Activated CD8-positive, alpha-beta memory T cell treated with anti-CD3 and anti-CD28 coated beads, Interleukin-2, amount 10 ng/mL, durations not matched to agents 7 days and 5 days (primary cell): ENCODE data around the gene DPYSL4. TPM values are rescaled to one million over a fixed set of nuclear protein-coding genes. Genes with fewer than 3 reads are reported as not detected.

ENCODE experiments used
- ATAC-seq: fragments of 150-1000 bp; cut with Tn5 transposase; one replicate; pipeline ENCODE4 v1.10.0; 2021; ENCODE audit warnings: moderate library complexity
- CTCF ChIA-PET: fragments of 350-600 bp; sonication (Branson Sonifier 250); formaldehyde crosslinking; loops from one replicate; lab custom pipeline; 2021; ENCODE audit warnings: antibody characterized with exemption; lab: Charles Lee
- DNase-seq: peaks from one replicate; pipeline ENCODE4 v3.0.0-alpha.2; 2020
- H3K27ac Mint-ChIP-seq: one replicate; pipeline ENCODE4 v1.8.0; 2021; ENCODE audit warnings: mild to moderate bottlenecking, mixed read lengths
- H3K27me3 Mint-ChIP-seq: one replicate; pipeline ENCODE4 v1.8.0; 2021; ENCODE audit warnings: mixed read lengths
- H3K36me3 Mint-ChIP-seq: one replicate; pipeline ENCODE4 v1.8.0; 2021; ENCODE audit warnings: mild to moderate bottlenecking, mixed read lengths
- H3K4me1 Mint-ChIP-seq: one replicate; pipeline ENCODE4 v1.8.0; 2021; ENCODE audit warnings: mixed read lengths
- H3K4me3 Mint-ChIP-seq: one replicate; pipeline ENCODE4 v1.8.0; 2021; ENCODE audit warnings: mild to moderate bottlenecking, moderate library complexity, mixed read lengths
- H3K9me3 Mint-ChIP-seq: one replicate; pipeline ENCODE4 v1.8.0; 2022; ENCODE audit warnings: low read depth, mixed read lengths
- total RNA-seq, 2 experiments: library from RNA; stranded (reverse); gene quantifications; one replicate each; pipeline ENCODE4 v1.2.3, GENCODE V29; 2021

DPYSL4 gene
- total RNA-seq, 2 experiments from 2014 or later: 1.5 to 2.6 TPM

GRCh38 chr10:132193907-132194552 lies 7.3 kb downstream of the DPYSL4 start:
- Mint-ChIP-seq H3K4me3 (no peak overlapping the region), H3K27ac (no peak overlapping the region), H3K27me3 (peaks cover 7% of the 10 kb centered on the region), H3K36me3 (no peaks in the 10 kb centered on the region), H3K4me1 (peaks cover 1% of the 10 kb centered on the region), H3K9me3 (no peaks in the 10 kb centered on the region)
- CTCF ChIA-PET: no interaction called here
- DNase-seq (peak; percentile 51), ATAC-seq (peak; percentile 61)

DNA sequence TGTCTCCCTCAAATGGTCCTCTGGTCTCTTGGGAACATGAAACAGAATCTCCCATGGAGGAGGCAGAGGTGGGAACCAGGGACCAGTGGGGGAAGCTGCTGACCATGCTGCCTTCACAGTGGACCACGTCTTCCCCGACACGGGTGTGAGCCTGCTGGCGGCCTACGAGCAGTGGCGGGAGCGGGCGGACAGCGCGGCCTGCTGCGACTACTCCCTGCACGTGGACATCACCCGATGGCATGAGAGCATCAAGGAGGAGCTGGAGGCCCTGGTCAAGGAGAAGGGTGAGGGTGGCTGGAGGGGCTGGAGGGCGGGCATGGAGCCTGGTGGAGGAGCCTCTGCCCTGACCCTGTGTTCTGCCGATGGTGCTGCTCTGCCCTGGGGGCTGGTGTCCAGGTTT lies 8.0 kb downstream of the DPYSL4 start:
- DNase-seq (no peak), ATAC-seq (no peak)
- H3K4me3 Mint-ChIP-seq: no peak overlapping the region
- H3K27ac Mint-ChIP-seq: no peak overlapping the region
- no peaks in the 10 kb centered on the region for H3K36me3 Mint-ChIP-seq
- H3K27me3 Mint-ChIP-seq: peaks cover under 1% of the 10 kb centered on the region
- H3K9me3 Mint-ChIP-seq: no peaks in the 10 kb centered on the region
- peaks cover 2% of the 10 kb centered on the region for H3K4me1 Mint-ChIP-seq
- CTCF ChIA-PET: no interaction called here

GRCh38 chr10:132195366-132196075 lies 8.8 kb downstream of the DPYSL4 start:
- no peak for DNase-seq
- peaks cover 2% of the 10 kb centered on the region for H3K4me1 Mint-ChIP-seq
- CTCF ChIA-PET: no interaction called here
- ATAC-seq: no peak
- H3K27ac Mint-ChIP-seq: no peak overlapping the region
- no peaks in the 10 kb centered on the region for H3K36me3 Mint-ChIP-seq
- no peaks in the 10 kb centered on the region for H3K9me3 Mint-ChIP-seq
- H3K27me3 Mint-ChIP-seq: no peaks in the 10 kb centered on the region
- H3K4me3 Mint-ChIP-seq: no peak overlapping the region

DNA sequence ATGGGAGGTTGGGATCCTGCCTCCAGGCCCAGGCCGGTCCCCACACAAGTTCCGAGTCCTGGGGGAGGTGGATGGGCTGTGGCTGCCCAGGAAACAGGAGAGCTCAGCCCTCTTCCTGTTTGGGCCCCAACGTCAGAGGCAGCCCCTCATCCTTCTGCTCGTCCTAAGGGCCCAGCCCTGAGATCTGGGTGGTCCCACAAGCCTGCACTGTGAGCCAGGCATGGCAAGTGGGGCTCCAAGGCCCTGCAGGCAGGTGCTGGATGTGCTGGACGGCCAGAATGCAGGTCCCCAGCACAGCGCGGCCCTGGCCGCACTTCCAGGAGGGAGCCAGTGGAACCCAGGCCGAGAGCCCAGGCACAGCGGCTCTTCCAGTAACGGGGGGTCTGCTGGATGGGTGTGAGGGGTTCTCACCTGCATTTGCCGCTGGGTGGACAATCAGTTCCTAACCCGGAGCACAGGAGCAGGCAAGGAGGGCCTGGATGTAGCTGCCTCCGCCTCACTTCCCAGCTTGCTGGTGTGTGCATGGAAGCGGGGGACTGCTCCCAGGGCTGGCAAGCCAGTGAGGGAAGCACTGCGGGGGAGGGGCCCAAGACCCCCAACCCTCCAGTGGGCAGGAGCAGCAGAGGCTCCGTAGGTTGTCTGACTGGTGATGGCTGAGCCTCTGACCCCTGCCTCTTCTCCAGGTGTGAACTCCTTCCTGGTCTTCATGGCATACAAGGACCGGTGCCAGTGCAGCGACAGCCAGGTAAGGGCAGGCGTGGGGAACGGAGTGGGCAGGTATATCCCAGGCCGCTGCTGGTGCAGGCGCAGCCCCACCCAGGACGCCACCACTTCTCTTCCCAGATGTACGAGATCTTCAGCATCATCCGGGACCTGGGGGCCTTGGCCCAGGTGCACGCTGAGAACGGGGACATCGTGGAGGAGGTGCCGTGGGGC lies 9.7 kb downstream of the DPYSL4 start:
- Mint-ChIP-seq H3K4me3 (no peak overlapping the region), H3K27me3 (no peaks in the 10 kb centered on the region), H3K9me3 (no peaks in the 10 kb centered on the region), H3K27ac (no peak overlapping the region), H3K4me1 (peaks cover 2% of the 10 kb centered on the region), H3K36me3 (no peaks in the 10 kb centered on the region)
- CTCF ChIA-PET: no interaction called here
- ATAC-seq (no peak), DNase-seq (no peak)

DNA sequence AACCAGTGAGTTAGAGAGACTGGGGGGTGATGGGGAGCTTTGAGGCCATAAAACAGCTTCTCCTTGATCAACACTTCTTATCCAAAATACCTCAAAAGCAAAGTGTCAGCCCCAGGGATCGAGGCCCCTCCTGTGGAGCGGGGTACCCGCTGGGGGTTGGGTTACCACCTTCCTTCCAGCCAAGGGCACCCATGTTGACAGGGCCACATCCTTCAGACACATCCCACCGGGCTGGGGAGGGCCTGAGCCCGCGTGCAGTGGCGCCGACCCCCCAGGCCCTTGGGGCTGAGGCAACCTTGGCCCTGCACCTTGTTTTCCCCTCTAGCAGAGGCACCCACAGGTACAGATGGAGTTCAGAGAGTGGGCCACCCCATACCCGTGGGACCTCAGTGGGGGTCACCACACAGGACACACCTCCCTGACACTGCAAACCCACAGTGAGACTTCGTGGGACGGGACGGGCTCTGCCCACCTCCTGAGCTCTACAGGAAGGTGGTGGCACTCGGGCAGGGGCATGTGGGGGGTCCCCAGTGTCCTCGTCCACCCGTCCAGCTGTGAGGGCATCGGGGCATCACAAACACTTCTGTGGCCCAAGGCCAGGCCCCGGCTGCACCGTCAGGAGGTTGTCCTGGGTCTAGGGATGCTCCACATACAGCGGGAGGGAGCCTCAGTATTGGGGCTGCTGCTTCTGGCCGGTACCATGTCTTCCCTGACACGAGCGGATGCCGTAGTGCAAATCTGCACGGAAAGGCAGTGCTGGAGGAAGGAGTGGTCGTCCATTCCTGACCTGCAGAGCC lies 10.7 kb downstream of the DPYSL4 start:
- H3K9me3 Mint-ChIP-seq: no peaks in the 10 kb centered on the region
- no peak overlapping the region for H3K27ac Mint-ChIP-seq
- no peaks in the 10 kb centered on the region for H3K27me3 Mint-ChIP-seq
- H3K4me3 Mint-ChIP-seq: no peak overlapping the region
- ATAC-seq: no peak
- H3K4me1 Mint-ChIP-seq: peaks cover 2% of the 10 kb centered on the region
- H3K36me3 Mint-ChIP-seq: no peaks in the 10 kb centered on the region
- DNase-seq: no peak
- CTCF ChIA-PET: no interaction called here

DNA sequence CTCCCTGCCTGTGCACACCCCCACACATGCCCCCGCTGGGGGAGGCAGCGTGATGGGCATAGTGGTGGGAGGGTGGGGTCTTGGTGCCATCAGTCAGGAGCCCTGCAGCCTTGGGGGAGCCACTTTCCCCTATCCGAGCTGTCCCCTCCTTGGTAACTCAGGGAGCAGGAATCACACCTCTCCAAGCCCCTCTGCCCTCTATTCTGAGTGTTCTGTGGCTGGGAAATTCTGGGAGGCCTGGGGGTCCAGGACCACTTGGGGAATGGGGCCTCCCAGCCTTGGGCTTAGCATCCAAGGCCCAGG lies 11.3 kb downstream of the DPYSL4 start:
- DNase-seq (no peak), ATAC-seq (no peak)
- Mint-ChIP-seq H3K4me3 (no peak overlapping the region), H3K4me1 (peaks cover 2% of the 10 kb centered on the region), H3K9me3 (no peaks in the 10 kb centered on the region), H3K36me3 (no peaks in the 10 kb centered on the region), H3K27ac (no peak overlapping the region), H3K27me3 (no peaks in the 10 kb centered on the region)
- CTCF ChIA-PET: no interaction called here

- no peaks in the 10 kb centered on the region for H3K36me3 Mint-ChIP-seq
- DNase-seq: no peak
- CTCF ChIA-PET: no interaction called here
- no peak overlapping the region for H3K4me3 Mint-ChIP-seq
- ATAC-seq: no peak
- no peaks in the 10 kb centered on the region for H3K9me3 Mint-ChIP-seq
- H3K27ac Mint-ChIP-seq: no peak overlapping the region
- H3K27me3 Mint-ChIP-seq: no peaks in the 10 kb centered on the region
- H3K4me1 Mint-ChIP-seq: peaks cover 2% of the 10 kb centered on the region
Observed at GRCh38 chr10:132198381-132199181, 11.8 kb downstream of the DPYSL4 start.

GRCh38 chr10:132199268-132199853 lies 12.6 kb downstream of the DPYSL4 start:
- H3K27me3 Mint-ChIP-seq: no peaks in the 10 kb centered on the region
- DNase-seq (no peak), ATAC-seq (no peak)
- no peaks in the 10 kb centered on the region for H3K36me3 Mint-ChIP-seq
- H3K27ac Mint-ChIP-seq: no peak overlapping the region
- no peak overlapping the region for H3K4me3 Mint-ChIP-seq
- H3K9me3 Mint-ChIP-seq: no peaks in the 10 kb centered on the region
- CTCF ChIA-PET: no interaction called here
- peaks cover 2% of the 10 kb centered on the region for H3K4me1 Mint-ChIP-seq

DNA sequence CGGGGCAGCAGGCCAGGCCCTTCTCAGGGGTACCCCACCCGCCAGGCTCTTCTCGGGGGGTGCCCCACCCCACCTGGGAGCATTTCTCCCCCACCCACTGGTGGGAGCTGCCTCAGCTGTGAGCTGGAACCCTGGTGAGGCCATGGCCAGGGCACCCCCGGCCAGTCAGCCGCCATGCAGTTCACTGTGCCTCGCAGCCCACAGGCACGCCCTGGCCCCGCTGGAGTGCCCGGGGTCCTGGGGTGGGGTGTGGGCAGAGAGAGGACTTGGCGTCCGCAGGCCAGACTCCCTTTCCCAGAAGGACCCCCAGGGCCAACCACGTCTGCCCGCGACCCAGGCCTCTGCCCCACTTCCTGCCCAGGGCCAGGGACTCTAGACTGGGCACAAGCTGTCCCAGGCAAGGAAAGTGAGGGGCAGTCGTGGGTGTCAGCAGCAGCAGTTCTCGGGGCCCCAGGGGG lies 13.1 kb downstream of the DPYSL4 start:
- H3K4me1 Mint-ChIP-seq: peaks cover 2% of the 10 kb centered on the region
- CTCF ChIA-PET: no interaction called here
- no peak overlapping the region for H3K27ac Mint-ChIP-seq

DNA sequence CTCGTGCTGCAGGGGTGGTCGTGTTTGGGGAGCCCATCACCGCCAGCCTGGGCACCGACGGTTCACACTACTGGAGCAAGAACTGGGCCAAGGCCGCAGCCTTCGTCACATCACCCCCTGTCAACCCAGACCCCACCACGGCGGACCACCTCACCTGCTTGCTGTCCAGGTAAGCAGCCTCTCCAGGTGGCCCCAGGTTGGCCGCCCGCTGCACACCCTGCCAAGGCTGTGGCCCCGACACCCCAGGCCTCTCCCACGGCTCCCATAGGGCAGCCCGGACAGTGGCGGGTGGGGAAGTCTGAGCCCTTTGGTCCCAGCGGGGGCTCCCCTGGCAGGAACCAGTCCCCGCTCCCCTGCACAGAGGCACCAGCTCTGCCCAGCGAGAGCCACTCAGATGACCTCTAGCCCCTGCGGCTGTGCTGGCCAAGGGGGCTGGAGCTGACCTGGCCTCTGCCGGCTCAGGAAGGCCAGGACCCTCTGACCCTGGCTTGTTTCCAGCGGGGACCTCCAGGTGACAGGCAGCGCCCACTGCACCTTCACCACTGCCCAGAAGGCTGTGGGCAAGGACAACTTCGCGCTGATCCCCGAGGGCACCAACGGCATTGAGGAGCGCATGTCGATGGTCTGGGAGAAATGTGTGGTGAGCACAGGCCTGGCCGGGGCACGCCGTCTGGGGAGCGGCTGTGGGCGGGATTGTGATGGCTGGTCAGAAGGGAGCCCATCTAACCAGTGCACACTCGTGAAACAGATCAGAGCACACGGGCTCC lies 13.8 kb downstream of the DPYSL4 start:
- no peak overlapping the region for H3K27ac Mint-ChIP-seq
- no peak for ATAC-seq
- CTCF ChIA-PET: no interaction called here
- no peaks in the 10 kb centered on the region for H3K36me3 Mint-ChIP-seq
- no peaks in the 10 kb centered on the region for H3K27me3 Mint-ChIP-seq
- DNase-seq: no peak
- H3K4me1 Mint-ChIP-seq: peaks cover 2% of the 10 kb centered on the region
- H3K4me3 Mint-ChIP-seq: no peak overlapping the region
- no peaks in the 10 kb centered on the region for H3K9me3 Mint-ChIP-seq

More for the DNA sequence above, 13.1 kb downstream of the DPYSL4 start:
- no peaks in the 10 kb centered on the region for H3K36me3 Mint-ChIP-seq
- H3K9me3 Mint-ChIP-seq: no peaks in the 10 kb centered on the region
- no peaks in the 10 kb centered on the region for H3K27me3 Mint-ChIP-seq
- ATAC-seq (no peak), DNase-seq (no peak)
- H3K4me3 Mint-ChIP-seq: no peak overlapping the region

DNA sequence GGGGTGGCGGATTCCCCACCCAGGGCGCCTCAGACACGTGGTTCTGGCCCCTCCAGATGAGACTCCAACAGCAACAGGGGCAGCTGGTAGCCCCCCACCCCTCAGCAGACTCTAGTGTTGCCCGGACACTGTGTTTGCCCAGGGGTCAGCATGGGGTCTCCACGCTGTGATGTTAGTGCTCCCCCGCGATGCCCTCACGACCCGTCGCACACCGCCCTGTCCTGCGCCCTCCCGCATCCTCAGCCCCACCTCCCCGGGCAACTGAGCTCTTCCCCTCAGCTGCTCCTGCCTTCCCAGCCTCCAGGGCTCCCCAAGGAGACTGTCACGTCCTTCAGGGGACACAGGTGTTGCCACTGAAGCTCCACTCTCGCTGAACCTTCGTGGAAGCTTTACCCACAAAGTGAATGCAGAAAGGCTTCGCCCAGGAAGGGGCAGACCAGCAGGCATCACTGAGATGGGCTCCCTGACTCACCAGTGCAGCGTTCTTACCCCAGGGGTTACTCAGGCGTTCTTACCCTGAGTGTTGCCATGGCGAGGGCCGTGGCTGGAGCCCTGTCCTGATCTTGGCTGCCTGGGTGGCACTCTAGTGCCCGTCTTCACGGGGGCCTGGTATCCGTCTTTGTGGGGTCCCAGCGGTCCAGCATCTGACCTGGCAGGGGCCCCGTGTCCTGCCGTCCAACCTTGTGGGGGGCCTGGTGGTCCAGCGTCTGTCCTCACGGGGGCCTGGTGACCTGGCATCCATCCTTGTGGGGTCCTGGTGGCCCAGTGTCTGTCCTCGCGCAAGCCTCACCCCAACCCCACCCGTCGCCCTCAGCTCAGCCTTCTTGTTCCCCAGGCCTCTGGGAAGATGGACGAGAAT lies 14.6 kb downstream of the DPYSL4 start:
- Mint-ChIP-seq H3K4me1 (peaks cover 2% of the 10 kb centered on the region), H3K9me3 (no peaks in the 10 kb centered on the region), H3K27ac (no peak overlapping the region), H3K36me3 (no peaks in the 10 kb centered on the region), H3K4me3 (no peak overlapping the region), H3K27me3 (no peaks in the 10 kb centered on the region)
- no peak for DNase-seq
- ATAC-seq: no peak
- CTCF ChIA-PET: no interaction called here
